Stimulated activated CD4-positive, alpha-beta T cell treated with anti-CD3 and anti-CD28 coated beads, Interleukin-4, amount 100 ng/mL, for 48 hours (primary cell): ENCODE data around the gene COL13A1.

ENCODE experiments used
- DNase-seq, 2 donors: peaks; one replicate each; pipeline ENCODE4 v3.0.0-alpha.2; 2020; ENCODE audit warnings: low read depth in 2 of 2

COL13A1 gene

DNA sequence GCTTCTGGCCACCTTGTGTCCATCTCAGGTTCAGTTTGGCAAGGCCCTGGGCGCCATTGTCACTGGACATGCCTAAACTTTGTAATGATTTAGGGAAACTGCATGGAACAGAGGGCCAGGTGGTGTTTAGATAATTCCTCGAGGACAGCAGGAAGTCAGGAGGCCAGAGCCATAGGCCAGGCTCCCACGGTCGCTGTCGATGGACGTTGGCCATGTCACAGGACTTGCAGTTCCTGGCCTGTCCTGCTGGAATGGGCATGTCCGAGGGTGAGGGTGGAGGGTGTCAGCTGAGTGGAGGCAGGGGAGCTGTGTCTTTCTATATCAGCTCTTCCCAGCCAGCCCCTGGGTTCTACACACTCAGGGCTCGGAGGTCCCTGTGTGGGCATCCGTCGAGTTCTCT is 143.1 kb downstream of the COL13A1 start:
- no peak for DNase-seq

DNA sequence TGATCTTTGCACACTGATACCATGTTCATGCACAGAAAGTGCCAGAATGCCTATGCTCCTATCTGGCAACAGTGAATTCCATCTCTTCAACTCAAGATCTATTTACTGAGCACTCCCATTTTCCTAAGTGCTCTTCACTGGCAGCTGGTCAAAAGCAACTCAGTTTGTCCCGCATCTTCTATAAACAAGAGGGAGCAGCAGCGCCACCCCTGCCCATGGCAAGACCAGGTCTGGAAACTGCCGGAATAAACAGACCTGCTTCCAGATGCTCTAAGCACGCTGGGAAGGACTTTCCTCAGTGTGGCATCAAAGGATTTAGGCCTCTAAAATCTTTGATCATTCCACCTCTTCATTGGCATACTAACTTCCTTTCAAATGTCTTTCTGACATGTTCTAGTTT is 146.6 kb downstream of the COL13A1 start:
- DNase-seq = no peak

DNA sequence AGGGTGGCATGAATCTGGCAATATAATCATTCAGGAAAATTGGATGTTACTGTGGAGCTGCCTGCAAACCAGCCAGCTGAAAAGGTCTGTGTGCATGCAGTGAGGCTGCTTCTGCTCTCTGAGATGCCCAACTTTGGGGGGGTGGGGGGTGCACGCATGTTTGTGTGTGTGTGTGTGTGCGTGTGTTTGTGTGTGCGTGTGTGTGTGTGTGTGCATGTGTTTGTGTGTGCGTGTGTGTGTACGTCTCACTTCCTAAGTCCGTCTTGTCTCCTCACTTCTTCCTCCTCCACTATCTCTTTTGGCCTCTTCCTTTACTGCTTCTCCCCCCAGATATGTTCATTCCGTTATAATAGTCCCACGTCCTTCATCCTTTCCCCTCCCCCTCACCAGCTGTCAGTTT is 148.1 kb downstream of the COL13A1 start:
- no peak for DNase-seq

DNA sequence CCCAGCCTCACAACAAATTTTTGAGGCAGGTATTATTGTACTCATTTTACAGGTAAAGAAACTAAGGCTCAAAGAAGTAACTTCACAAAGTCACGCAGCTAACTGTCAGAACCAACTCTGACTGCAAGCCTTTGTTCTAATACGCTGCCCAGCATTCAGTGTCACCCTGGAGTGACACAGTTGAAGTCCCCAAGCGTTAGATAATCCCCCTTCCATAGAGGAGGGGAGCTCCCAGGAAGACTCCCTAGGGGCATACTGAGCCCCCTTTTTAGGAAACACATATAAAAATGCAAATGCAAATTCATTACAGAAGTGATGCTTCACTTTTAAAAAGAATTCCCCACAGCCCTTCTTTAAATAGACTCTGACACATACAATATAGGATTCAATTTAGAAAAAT is 150.0 kb downstream of the COL13A1 start:
- DNase-seq = no peak

DNA sequence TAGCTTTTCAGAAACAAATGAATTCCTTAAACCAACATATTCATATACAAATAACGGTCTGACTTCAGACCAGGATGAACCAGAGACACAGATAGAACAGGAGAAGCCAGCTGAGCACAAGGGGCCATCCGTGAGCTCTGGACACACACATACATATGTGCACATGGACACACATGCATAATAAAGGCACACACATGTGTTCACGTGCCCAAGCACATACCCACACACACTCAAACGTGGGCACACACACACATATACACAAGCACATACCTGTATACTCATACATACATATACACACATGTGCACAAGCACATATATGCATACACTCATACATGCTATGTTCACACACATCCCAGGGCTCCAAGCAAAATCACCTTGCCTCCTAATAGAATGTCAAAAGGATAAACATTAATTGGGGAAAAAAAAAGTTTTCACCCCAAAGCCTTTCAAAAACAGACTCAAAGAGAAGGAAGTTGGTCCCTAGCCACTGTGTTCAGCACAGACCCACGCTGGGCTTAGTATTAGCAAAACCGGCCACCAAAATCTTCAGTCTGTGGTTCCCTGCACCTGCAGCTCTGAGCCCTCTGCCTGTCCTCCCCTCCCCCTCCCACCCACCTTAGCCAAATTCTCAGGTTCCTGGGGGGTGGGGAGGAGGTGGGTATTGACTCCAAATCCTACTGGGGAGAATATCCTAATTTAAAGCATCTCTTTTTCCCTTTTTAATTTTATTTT is 150.5 kb downstream of the COL13A1 start:
- no peak for DNase-seq

DNA sequence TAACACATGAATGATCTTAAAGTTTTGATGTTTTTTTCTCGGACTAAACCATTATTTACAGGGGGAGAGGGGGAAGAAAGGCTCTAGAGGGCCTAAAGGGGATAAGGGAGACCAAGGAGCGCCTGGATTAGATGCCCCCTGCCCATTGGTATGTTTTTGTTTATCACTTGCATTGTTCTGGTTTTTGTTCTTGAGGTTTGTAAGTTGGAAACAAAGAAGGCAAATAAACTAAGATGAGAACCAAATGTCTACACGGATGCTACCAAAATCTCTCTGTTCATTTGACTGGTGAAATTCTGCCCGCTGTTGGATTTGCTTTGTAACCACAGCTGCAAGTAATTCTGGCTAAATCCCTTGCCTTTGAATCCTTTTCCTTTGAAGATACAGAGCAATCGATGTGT is 151.1 kb downstream of the COL13A1 start:
- DNase-seq = no peak

DNA sequence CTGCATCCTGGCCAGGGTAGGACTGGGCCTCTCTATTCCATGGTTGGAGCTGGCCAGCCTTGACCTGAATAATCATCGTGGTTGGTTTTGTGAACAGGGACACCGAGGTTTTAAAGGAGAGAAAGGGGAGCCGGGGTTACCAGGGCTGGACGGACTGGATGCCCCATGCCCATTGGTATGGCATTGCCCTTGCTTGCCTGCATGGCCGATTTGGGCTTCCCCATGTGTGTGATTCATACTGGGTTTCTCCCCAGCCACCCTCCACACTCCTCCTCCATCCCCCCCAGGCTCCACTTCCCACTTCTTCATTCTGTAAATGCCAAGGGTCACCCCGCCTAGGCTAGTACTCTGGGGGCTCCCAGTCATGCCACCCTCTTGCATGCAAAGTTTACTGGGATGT is 152.1 kb downstream of the COL13A1 start:
- no peak for DNase-seq

DNA sequence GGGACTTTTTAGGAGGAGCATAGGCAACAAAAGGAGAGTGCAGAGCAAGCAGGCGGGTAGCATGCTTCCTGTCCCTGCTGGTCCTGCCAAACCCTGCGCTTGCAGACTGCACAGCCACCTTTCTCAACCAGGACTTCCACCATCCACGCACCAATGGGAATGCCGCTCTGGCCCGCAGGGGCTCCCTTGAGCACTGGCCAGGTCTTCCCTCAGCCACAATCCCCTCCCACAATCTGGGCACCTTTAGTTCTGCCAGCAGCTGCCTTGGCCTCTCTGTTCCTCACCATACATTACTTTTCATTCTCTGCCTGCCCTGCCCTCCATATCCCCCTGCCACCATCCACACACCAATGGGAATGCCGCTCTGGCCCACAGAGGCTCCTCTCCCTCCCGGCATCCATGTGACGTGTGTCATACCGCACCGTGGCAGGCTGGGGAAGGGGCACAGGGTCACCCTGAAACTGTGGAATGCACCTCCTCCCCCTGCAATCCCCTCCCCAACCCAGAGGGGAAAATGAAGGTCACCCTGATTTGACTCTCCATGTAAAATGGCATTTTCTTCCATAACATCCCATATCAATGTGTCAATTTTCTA is 153.6 kb downstream of the COL13A1 start:
- DNase-seq = no peak

DNA sequence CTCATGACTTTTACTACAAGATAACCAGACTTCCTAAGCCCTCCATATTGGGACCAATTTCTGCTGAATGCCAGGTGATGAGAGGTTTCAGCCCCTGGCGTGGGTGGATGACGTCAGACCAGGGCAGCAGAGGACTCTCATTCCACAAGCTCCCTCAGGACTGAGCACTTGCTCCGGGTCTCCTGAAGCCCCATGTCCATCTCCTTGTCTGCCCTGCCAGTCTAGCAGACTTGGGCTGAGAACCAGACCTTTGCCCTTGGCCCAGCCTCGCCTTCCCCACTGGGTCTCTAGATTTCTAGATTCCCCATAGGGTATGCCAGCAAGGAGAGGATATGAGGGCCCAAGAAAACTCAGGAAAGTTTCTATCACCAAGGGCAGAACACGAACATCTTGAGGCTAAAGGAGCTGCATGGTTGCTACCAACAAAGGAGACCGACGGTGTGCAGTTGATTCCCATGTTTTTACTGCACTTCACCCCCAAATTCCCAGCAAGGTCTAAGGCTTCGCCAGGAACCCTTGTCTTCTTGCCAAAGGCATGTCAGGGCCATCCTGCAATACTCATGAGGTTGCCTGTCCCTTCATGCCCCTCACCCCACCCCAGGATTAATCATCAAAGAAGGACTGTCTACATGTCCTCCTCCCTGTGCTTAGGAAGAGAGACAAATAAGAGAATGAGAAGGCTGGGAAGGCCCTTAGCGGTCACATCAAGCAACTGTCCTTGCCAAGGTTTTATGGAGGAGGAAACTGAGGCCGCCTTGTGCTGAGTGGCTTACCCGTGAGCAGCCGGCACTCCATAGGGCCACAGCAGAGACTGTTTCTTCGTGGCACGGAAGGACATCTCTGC is 154.4 kb downstream of the COL13A1 start:
- DNase-seq = no peak

DNA sequence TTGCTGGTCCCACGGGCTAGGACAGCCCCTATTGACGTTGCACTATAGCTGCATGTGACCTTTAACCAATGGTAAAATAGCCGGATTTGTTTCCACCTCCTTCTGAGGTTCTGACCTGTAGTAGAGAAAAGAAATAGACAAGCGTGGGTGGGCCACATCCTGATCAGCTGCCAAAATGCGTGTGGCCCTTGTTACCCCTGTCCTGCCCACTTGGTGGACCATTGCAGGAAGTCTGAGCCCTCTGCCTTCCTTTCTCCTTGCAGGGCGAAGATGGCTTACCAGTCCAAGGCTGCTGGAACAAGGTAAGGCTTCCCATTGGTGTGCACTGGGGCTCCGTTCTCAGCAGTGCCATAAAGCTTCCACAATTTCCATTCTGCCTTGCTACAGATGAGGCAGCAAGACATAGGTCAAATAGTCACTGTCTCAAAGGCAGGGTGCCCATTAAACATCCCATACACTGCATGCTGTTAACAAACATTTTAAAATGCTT is 155.1 kb downstream of the COL13A1 start:
- no peak for DNase-seq

DNA sequence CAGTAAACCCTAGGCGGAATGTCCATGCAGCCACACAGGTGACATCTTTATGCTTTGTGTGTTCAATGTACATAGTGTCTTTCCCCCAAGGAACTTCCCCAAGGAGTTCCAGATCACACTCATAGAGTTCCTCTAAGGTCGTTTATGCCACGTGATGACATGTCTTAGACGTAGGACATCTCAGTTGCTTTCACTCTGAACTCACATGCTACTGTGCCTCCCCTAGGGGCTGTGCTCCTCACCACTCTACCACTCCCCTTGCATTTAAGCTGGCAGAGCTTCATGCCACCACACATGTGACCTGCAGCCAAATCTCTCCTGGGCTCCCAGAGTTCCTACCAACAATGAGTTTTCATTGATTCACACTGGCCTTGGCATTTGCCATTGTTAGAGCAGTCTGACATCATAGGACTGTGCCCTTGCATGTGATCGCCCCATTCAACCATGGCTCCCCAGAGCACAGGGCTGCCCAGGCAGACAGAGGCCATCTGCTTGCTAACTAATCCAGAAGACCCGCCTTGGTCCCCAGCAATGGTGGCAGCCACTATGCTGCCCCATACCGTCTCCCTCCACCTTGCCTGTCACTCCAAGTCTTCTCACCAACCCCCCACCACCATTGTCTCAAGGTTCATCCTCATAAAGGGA is 155.7 kb downstream of the COL13A1 start:
- no peak for DNase-seq

DNA sequence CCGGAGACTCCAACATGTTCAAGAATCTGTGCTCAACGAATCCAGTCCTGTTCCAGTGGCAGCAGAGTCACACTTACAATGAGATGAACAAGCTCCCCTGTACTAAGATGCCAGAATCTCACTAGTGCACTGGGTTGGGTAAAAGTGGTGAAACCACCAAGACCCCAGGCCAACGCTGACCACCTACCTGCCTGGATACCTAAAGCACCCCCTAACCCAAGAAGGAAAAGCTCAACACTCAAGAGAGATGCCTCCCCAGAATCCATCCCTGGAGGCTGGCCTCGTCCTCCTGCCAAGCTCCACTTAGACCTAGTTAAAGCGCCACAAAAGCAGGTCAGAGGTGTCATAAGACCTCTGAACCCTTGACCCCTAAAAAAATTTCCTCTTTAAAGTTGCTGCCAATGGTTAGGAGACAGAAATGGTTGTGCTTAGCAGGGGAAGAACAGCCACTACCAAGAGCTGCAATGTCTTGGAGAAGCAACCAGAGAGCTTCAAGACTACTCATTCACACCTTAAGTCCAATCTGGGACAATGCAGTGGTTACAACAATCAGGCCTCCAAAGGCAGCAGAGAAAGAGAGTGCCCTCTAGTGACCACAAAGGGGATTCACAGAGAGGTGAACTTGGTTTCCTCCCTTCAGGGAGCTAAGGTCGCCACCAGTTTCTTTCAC is 156.3 kb downstream of the COL13A1 start:
- DNase-seq = peak in 1 of 2 donors; percentile 8

DNA sequence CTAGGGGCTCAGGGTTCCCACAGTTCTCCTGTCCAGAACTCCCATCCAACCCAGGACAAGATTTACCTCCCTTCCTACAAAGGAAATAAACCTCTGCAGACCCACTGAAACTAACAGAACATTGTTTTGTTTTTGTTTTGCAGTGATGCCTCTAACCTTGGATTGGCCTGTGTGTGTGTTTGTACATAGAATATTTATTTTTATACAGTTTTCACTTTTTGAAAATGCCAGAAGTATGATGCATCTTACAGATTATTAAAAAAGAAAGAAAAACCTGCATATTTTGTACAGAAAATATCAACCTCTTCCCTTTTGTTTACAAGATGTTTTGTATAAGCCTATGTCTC is 156.8 kb downstream of the COL13A1 start:
- DNase-seq = no peak

DNA sequence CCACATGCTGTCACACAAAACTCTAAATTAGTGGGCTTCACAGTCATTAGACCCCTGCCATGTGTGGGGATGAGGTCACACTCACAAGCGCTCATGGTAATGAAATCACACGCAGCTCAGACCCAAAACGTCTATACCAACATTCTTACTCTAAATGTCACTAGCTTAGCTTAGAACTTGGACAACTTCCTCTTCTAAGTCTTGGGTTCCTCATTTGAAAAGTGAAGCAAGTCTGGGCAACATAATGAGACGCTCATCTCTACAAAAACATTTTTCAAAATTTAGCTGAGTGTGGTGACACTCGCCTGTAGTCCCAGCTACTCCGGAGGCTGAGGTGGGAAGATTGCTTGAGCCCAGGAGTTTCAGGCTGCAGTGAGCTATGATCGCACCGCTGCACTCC is 158.2 kb downstream of the COL13A1 start:
- DNase-seq = no peak

DNA sequence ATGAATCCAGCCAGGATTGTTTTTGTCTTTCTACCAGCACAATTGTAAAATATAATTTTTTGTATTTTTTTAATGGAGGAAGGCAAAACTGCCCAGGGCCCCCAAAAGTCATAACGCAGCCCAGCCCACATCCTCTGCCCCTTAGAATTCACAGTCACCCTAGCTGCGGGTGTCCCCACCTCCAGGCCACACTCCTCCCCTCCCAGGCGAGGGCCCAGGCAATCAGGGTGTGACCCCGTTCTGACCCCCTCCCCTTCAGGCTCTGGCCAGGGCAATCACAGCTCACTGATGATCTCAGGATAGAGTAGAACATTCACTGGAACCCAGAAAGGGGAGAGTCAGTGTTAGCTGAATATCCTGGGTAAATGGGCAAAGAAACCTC is 158.9 kb downstream of the COL13A1 start:
- DNase-seq = no peak

DNA sequence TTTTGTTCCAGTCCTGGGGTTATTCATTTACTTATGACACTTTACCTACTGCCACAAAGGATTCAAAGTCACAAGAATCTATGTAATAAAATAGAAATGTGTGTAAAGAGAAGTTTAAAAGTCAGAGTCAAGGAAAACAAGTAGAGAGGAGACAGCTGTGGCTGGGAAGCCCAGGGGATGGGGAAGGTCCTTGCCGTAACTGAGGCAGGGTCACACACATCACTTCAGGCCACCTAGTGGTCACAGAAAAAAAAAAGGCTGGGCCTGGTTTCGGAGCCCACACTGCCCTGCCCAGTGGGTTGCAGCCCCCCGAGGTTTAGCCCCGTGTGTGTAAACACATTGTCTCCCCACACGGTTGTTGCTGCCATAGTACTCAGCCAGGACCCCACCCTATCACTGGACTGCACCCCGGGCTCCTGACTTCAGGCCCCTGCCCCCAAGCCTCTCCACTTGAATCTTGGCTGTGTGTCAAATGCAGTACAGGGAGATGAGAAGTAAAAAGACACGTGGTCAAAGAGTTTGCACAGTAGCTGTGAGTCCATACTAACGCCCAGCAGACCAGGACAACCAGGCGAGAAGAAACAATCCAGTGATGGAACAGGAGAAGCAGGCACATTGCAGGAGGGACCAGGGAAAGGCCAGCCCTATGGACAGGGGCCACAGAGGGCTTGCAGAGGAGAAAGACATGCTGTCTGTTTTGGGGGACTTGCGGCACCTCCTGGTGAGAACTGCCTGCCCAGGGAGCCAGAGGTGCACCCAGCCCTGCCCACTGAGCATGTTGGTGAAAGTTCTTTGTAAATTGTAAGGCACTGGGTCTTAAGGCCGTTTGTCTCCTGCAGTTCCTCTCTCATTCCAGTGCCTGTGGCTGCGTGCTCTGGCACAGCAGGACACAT is 159.5 kb downstream of the COL13A1 start:
- no peak for DNase-seq

DNA sequence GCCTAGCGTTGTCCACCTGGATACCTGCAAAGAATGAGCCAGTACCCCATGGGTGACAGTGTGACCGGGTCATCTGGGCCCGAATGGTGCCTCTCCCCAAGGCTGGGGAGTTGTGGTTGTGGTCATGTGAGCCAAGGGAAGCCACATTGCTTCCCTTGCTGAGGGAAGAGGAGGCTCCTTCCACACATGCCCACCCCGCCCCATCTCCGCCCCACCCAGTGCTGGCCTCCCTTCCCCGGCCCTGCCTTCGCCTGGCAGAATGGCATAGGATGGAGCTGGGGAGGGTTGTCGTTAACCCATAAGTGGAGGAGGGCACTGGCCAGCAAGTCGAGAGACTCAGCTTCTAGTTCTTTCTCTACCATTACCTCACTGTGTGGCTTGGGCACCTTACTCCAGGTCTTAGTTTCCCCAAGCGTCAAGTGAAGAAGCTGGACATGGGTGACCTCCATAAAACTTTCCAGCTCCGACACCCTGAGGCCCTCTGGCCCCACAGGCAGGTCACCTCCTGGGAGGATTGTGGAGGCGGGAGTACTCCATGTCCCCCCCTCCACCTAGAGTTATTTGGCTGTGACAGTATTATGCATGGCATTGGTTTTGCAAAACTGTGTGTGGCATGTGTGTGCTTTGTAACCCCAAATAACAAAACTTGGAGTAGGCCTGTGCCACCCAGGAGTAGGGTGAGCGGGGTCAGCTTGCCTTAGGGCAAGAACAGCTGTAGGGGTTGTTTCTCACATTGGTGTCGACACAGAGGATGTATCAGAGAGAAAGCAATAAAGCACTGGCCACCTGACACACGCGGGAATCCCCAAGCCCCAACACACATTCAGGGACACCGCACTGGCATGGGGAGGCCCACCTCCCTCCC is 160.4 kb downstream of the COL13A1 start:
- DNase-seq = no peak

DNA sequence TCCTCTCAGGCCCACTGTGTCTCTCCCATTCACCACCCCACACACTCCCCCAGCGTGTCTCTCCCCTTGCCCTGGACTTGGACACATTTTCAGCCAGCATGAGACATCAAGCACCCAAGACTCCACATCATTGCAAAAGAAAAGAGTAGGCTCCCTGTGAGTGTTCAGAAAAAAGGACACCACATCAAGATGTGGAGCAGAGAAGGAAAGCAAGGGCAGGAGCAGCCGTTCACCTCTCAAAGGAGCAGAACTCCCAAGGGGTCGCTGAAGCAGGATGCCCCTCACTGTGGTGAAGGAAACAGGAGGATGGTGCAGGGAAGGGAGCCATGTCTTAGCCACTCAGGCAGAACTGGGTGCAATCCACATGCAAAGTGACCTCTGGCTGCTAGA is 161.0 kb downstream of the COL13A1 start:
- no peak for DNase-seq

DNA sequence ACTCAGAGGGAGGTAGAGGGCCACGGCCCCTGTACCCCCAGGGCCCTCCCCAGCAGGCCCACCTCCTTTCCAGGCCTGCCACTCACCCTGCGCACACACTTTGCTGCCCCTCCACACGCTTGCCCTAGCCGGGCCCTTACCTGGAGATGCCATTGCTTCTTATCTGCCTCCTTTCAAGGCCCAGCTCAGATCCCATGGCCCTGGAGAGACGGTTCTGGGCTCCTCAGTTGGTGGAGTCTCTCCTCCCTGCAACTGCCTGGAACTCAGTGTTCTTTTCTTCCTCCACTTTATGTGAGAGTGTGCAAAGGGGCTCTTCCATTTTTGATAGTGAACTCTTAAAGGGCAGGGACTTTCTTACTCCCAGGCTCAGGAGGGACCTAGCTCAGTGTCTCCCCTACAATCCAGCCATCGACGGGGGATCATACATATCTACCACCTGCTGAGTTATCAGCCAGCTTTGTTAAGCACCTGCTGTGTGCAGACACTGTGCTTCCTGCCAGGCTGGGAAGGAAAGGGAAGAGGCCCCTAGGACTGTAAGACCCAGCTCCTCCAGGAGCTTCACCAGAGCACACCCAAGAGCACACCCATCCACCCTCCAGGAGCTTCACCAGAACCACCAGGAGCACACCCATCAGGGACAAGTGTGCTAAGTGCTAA is 161.6 kb downstream of the COL13A1 start:
- DNase-seq = no peak
